DOHH2 (cell line): Measurements from ENCODE around the gene MEI4.

Source experiments
- EZH2phosphoT487 ChIP-seq: fragments of 200-600 bp; sonication (generic); IDR thresholded peaks from 2 replicates; pipeline ENCODE4 v1.6.1; 2017; ENCODE audit warnings: borderline replicate concordance, mild to moderate bottlenecking, antibody characterized with exemption, low read length, moderate library complexity, mixed read lengths
- TF ChIP-seq, protein P1 (sequence below): fragments of 200-600 bp; sonication (generic); IDR thresholded peaks from one replicate; pipeline ENCODE4 v1.5.1; 2014; ENCODE audit warnings: antibody characterized with exemption, mild to moderate bottlenecking, low read depth, low read length; ENCODE audit not compliant: poor library complexity, severe bottlenecking

DNA sequence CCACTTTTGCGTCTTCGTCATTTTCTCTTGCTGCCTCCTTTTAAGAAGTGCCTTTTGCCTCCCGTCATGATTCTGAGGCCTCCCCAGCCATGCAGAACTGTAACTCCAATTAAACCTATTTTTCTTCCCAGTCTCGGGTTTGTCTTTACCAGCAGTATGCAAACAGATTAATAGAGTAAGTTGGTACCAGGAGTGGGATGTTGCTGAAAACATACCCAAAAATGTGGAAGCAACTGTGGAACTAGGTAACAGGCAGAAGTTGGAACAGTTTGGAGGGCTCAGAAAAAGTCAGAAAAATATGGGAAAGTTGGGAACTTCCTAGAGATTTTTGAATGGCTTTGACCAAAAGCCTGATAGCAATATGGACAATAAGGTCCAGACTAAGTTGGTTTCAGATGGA lies 309.2 kb downstream of the MEI4 start:
- TF ChIP-seq, protein P1, sequence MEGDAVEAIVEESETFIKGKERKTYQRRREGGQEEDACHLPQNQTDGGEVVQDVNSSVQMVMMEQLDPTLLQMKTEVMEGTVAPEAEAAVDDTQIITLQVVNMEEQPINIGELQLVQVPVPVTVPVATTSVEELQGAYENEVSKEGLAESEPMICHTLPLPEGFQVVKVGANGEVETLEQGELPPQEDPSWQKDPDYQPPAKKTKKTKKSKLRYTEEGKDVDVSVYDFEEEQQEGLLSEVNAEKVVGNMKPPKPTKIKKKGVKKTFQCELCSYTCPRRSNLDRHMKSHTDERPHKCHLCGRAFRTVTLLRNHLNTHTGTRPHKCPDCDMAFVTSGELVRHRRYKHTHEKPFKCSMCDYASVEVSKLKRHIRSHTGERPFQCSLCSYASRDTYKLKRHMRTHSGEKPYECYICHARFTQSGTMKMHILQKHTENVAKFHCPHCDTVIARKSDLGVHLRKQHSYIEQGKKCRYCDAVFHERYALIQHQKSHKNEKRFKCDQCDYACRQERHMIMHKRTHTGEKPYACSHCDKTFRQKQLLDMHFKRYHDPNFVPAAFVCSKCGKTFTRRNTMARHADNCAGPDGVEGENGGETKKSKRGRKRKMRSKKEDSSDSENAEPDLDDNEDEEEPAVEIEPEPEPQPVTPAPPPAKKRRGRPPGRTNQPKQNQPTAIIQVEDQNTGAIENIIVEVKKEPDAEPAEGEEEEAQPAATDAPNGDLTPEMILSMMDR, result no peak
- no peak for TF ChIP-seq EZH2phosphoT487
